IPS DF 6.9 (cell line): ENCODE measurements around the gene FNDC1.

ENCODE experiments used
- DNase-seq: peaks from one replicate; pipeline ENCODE4 v3.0.0-alpha.2; 2013; ENCODE audit warnings: low read depth, low spot score
- H3K27ac ChIP-seq: one replicate; pipeline ENCODE4 v1.5.1; 2013; ENCODE audit warnings: low read length, control low read depth
- H3K27me3 ChIP-seq: 2 replicates; pipeline ENCODE4 v1.6.1; 2013; ENCODE audit warnings: mild to moderate bottlenecking, low read length; ENCODE audit not compliant: control insufficient read depth, insufficient read depth
- H3K36me3 ChIP-seq: 2 replicates; pipeline ENCODE4 v1.6.1; 2013; ENCODE audit warnings: low read length; ENCODE audit not compliant: control insufficient read depth, insufficient read depth
- H3K4me1 ChIP-seq: 2 replicates; pipeline ENCODE4 v1.6.1; 2013; ENCODE audit warnings: low read length; ENCODE audit not compliant: control insufficient read depth, insufficient read depth
- H3K4me3 ChIP-seq: 2 replicates; pipeline ENCODE4 v1.5.1; 2013; ENCODE audit warnings: mild to moderate bottlenecking, low read length
- H3K9me3 ChIP-seq: 2 replicates; pipeline ENCODE4 v1.6.1; 2013; ENCODE audit warnings: low read length, inconsistent platforms; ENCODE audit not compliant: control insufficient read depth, insufficient read depth
- WGBS: extraction: QIAGEN DNeasy Blood & Tissue Kit; methylation state at CpG from one replicate; pipeline ENCODE4 v1.1.7; 2013; ENCODE audit warnings: mixed read lengths, missing lambda C conversion rate; ENCODE audit not compliant: insufficient read length, insufficient coverage; 5-methylcytosine and 5-hydroxymethylcytosine counted together

FNDC1 gene

DNA sequence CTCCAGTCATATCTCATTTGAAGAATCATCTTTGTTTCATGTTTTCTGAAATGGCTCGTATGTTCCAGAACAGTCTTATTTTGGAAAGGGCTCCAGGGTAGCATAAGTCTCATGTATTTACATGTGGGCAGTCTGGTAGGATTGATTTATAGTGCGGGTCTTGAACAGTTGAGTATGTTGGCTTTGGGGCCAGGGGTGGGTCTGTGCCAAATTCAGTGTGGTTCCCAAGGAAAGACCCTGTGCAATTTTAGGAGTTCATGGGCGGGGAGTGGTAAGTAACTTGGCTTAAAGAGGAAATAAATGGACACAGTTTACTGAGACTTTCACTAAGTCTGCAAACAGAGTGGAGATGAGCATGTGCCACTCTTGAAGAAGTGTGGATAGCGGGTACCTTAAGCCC is 7.7 kb downstream of the FNDC1 start:
- DNase-seq = no peak
- H3K4me3 ChIP-seq = no peak overlapping the region
- H3K9me3 ChIP-seq = no peaks in the 10 kb centered on the region
- H3K4me1 ChIP-seq = no peaks in the 10 kb centered on the region
- H3K36me3 ChIP-seq = no peaks in the 10 kb centered on the region
- no peak overlapping the region for H3K27ac ChIP-seq
- WGBS = no CpG with 5 or more reads among the region's 4 CpGs
- H3K27me3 ChIP-seq = no peaks in the 10 kb centered on the region; the same call in 1 of the 2 replicates

DNA sequence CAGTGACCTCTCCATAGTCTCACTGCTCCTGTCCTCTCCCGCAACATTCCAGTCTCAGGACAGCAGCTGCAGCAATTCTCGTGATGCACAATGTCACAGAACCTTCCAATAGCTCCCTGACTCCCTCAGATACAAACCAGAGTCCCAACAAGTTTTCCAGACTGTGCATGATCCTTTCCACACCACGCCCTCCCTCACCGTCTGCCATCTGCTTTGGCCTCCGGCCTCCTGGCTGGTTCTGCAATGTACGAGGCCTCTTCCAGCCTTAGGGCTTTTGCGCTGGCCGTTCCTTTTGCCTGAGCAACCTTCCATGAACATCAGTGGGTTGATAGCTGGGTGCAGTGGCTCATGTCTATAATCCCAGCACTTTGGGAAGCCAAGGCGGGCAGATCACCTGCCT is 9.6 kb downstream of the FNDC1 start:
- no peak overlapping the region for H3K27ac ChIP-seq
- H3K9me3 ChIP-seq = no peaks in the 10 kb centered on the region
- H3K27me3 ChIP-seq = no peaks in the 10 kb centered on the region
- H3K36me3 ChIP-seq = no peaks in the 10 kb centered on the region
- no peak for DNase-seq
- no peak overlapping the region for H3K4me3 ChIP-seq
- no peaks in the 10 kb centered on the region for H3K4me1 ChIP-seq
- no CpG with 5 or more reads among the region's 9 CpGs for WGBS

DNA sequence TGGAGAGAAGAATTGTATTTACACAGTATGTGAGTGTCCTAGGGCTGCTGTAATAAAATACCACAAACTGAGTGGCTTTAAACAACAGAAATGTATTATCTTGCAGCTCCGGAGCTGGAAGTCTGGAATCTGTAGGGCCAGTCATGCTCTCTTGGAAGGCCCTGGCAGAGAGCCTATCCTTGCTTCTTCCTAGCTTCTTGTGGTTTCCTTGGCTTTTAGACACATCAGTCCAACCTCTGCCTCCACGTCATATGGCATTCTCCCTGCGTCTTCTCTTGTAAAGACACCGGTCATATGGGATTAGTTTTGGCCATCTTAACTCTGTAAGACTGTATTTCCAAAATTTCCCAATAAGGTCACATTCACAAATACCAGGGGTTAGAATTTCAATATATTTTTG is 10.8 kb downstream of the FNDC1 start:
- no peaks in the 10 kb centered on the region for H3K36me3 ChIP-seq
- H3K9me3 ChIP-seq = no peaks in the 10 kb centered on the region
- WGBS = no CpG with 5 or more reads among the region's 4 CpGs
- no peaks in the 10 kb centered on the region for H3K27me3 ChIP-seq
- no peaks in the 10 kb centered on the region for H3K4me1 ChIP-seq
- no peak overlapping the region for H3K27ac ChIP-seq
- DNase-seq = no peak
- no peak overlapping the region for H3K4me3 ChIP-seq

DNA sequence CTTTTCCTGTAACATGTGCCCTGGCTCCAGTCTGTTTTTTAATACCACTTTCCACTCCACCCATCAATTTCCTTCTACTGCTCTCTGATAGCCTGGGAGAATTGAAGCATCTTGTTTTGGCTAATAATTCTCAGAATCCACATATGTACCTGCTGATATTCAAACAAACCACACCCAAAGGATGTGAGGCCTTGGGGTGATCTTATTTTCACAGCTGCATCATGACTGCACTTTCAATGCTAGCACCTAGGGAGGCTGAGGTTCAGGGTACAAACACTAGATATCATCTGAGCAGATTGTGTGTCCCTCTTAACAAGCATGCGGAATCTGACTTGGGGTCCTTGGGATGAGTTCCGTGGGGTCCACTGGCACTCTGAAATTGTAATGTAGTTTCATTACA is 12.7 kb downstream of the FNDC1 start:
- Histone ChIP-seq H3K4me3 (no peak overlapping the region), H3K27me3 (no peaks in the 10 kb centered on the region), H3K9me3 (no peaks in the 10 kb centered on the region), H3K27ac (no peak overlapping the region), H3K4me1 (no peaks in the 10 kb centered on the region), H3K36me3 (no peaks in the 10 kb centered on the region)
- WGBS = no CpG with 5 or more reads among the region's 2 CpGs
- no peak for DNase-seq

DNA sequence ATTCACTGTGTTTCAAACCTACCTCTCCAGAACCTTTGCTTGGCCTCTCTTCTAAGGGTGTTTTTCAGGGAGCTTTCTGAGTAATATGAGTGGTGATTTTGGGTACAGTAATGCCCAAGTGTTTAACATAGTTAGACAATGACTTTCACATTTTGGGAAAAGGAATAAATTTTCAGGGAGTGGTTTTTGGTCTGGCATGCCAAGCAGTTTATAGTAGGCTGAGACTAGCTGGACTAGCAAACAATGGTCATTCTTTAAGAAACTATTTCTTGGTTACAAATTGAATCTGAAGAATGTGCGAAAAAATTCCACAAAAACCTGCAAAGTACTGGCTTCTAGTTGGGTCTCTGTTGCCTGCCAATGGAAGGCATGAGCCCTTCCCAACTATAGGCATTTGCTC is 15.4 kb downstream of the FNDC1 start:
- no peak overlapping the region for H3K4me3 ChIP-seq
- H3K36me3 ChIP-seq = no peaks in the 10 kb centered on the region
- no peaks in the 10 kb centered on the region for H3K9me3 ChIP-seq
- no peaks in the 10 kb centered on the region for H3K27me3 ChIP-seq
- WGBS = no CpG with 5 or more reads among the region's 1 CpG
- no peak overlapping the region for H3K27ac ChIP-seq
- no peak for DNase-seq
- H3K4me1 ChIP-seq = no peaks in the 10 kb centered on the region

DNA sequence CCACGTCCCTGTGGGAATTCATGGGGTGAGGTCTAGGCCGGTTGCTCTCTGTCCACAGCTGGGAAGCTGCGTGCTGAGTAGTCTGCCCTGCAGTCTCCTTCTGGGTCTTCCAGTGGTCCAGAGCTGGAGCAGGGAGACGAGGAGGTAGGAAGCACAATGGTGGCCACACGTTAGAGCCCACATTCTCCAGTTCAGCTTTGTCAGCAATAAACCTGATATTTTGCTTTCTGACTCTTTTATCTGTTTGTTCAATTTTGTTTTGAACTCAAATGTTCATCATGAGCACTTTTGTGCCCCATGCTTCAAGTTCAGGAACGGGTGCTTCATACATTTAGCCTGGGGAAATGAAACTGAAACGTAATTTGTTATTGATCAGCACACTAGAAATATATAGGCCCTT is 21.3 kb downstream of the FNDC1 start:
- no peaks in the 10 kb centered on the region for H3K4me1 ChIP-seq
- no peaks in the 10 kb centered on the region for H3K36me3 ChIP-seq
- H3K4me3 ChIP-seq = no peak overlapping the region
- no CpG with 5 or more reads among the region's 7 CpGs for WGBS
- no peak for DNase-seq
- H3K9me3 ChIP-seq = no peaks in the 10 kb centered on the region
- no peaks in the 10 kb centered on the region for H3K27me3 ChIP-seq
- no peak overlapping the region for H3K27ac ChIP-seq

DNA sequence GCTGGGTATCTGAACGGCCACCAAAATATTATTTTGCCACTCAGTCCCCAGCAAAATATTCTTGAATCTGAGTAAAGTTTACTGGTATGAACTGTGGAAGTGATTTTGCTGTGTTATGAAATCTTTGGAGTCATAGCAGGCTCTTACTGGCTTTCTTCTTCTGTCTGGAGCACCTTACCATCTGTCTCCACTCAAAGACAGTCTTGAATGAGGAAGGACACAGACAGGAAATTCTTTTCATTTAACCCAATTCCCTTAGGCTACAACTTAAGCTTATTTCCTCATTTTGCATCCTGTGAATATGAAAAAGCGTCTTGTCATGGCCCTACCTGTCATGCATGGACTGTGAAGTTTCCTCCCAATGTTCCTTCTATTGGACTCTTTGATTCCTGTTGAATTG is 24.7 kb downstream of the FNDC1 start:
- H3K36me3 ChIP-seq = no peaks in the 10 kb centered on the region
- DNase-seq = no peak
- no peaks in the 10 kb centered on the region for H3K9me3 ChIP-seq
- no peak overlapping the region for H3K27ac ChIP-seq
- no peak overlapping the region for H3K4me3 ChIP-seq
- no peaks in the 10 kb centered on the region for H3K27me3 ChIP-seq
- WGBS = no CpG with 5 or more reads among the region's 2 CpGs
- no peaks in the 10 kb centered on the region for H3K4me1 ChIP-seq

DNA sequence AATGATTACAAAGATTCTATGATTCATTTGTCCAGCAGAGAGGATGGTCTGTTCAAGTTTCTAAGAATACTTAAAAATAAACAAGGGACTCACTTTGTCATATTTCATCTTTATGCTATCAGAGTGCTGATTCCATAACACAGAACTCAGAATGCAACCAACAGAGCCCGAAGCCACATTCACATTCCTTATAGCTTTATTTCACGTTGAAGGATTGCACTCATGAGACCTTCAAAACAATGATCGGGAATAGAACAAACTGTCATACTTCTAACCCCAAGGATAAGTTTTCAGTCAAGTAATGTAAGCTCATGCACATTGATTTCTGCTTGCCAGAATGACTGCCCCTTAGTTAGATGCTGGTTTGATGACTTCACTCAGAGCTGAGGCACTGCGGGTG is 25.2 kb downstream of the FNDC1 start:
- Histone ChIP-seq H3K4me3 (no peak overlapping the region), H3K36me3 (no peaks in the 10 kb centered on the region), H3K4me1 (no peaks in the 10 kb centered on the region), H3K27ac (no peak overlapping the region), H3K9me3 (no peaks in the 10 kb centered on the region), H3K27me3 (no peaks in the 10 kb centered on the region)
- WGBS = no CpG with 5 or more reads among the region's 4 CpGs
- DNase-seq = no peak

DNA sequence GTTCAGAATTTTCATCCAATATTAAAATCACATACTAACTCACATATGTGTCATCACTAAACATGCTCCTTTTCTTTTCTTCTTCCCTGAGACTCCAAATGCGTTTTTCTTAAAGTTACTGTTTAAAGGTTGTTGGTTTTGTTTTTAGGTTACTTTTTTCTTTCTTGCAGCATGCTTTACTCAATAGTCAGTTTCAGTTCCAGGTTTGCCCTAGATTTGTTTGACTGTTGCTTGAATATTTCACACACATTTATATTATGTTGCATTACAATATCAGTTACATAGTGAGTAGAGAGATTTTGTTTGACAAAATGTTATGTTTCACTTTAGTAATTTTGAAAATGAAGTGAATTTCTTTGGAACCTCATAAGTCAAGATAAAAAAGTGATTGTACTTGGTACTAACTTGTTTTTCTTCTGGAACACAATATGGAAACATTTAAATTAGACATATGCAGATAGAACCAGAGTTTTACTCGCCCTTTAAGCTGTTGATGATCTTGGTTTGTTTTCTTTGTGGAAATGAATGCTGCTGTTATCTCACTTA is 27.3 kb downstream of the FNDC1 start:
- no peaks in the 10 kb centered on the region for H3K4me1 ChIP-seq

DNA sequence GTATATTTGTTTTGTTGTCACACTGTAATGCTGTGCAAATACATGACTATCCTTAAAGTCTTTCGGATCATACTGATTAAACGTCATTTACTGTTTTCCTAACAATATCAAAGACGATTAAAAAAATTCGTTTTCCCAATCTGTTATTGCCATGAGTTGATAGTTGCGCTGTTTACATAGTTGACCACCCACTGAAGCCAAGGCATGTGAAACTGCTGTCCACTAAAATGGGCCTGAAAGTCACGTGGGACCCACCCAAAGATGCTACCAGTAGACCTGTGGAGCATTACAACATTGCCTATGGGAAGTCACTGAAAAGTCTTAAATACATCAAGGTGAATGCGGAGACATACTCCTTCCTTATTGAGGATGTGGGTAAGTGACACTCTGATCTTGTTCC is 28.1 kb downstream of the FNDC1 start:
- Histone ChIP-seq H3K4me1 (no peaks in the 10 kb centered on the region), H3K36me3 (no peaks in the 10 kb centered on the region), H3K9me3 (no peaks in the 10 kb centered on the region), H3K4me3 (no peak overlapping the region), H3K27me3 (no peaks in the 10 kb centered on the region), H3K27ac (no peak overlapping the region)
- DNase-seq = no peak
- no CpG with 5 or more reads among the region's 7 CpGs for WGBS

More for the DNA sequence above, 27.3 kb downstream of the FNDC1 start:
- no CpG with 5 or more reads among the region's 2 CpGs for WGBS
- Histone ChIP-seq H3K4me3 (no peak overlapping the region), H3K27ac (no peak overlapping the region), H3K27me3 (no peaks in the 10 kb centered on the region), H3K9me3 (no peaks in the 10 kb centered on the region), H3K36me3 (no peaks in the 10 kb centered on the region)
- no peak for DNase-seq

DNA sequence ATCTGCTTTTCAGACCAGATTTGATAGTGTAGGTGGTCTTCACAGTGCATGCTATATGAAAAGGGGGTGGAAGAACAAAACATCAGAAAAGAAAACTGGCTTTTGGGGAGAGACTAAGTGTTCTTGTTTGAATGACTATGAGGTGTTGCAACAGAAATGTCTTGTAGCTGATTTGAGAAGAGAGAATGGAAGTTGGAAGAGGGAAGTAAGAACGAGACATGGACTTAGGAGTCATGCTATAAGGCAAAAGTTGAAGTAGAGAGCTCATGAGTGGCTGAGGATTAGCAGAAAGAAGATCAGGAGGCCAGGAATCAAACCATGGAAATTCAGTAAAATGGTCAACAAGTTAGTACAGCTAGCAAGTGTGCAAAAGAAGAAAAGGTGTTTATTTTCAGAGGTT is 32.1 kb downstream of the FNDC1 start:
- DNase-seq = no peak
- Histone ChIP-seq H3K4me1 (no peaks in the 10 kb centered on the region), H3K27me3 (no peaks in the 10 kb centered on the region), H3K36me3 (no peaks in the 10 kb centered on the region), H3K9me3 (no peaks in the 10 kb centered on the region), H3K4me3 (no peak overlapping the region), H3K27ac (no peak overlapping the region)
- no CpG with 5 or more reads among the region's 1 CpG for WGBS
